HG02571 (cell line): Measurements from ENCODE around the gene PSMA2.

Experiments
- ATAC-seq: cut with Tn5 transposase; IDR thresholded peaks from one replicate; pipeline ENCODE4 v1.9.1; 2021; ENCODE audit warnings: mild to moderate bottlenecking, moderate library complexity; ENCODE audit not compliant: unreplicated experiment

PSMA2 gene

GRCh38 chr7:42931834-42932651 lies at the start of gene PSMA2, which contains the start of gene MRPL32:
Gene PSMA2, minus strand, starts transcription at chr7:42932174. Its CDS starts 16 bp downstream, at chr7:42932158.
Gene MRPL32, plus strand, starts transcription at chr7:42932376. Its CDS starts 11 bp downstream, at chr7:42932387.
- ATAC-seq = peak; percentile 100

- no peak for ATAC-seq
Observed at GRCh38 chr7:42981601-42982000, 49.6 kb upstream of the PSMA2 start.

GRCh38 chr7:42980514-42980913 lies 48.5 kb upstream of the PSMA2 start:
- no peak for ATAC-seq

- no peak for ATAC-seq
Observed at GRCh38 chr7:42980084-42980483, 48.1 kb upstream of the PSMA2 start.

GRCh38 chr7:42978496-42978895 lies 46.5 kb upstream of the PSMA2 start:
- ATAC-seq = no peak

GRCh38 chr7:42976371-42976770 lies 44.4 kb upstream of the PSMA2 start:
- ATAC-seq = no peak

- ATAC-seq = no peak
Observed at GRCh38 chr7:42972699-42973500, 40.9 kb upstream of the PSMA2 start.

GRCh38 chr7:42967391-42967790 lies 35.4 kb upstream of the PSMA2 start:
- ATAC-seq = no peak

- ATAC-seq = no peak
Observed at GRCh38 chr7:42964849-42965805, 33.2 kb upstream of the PSMA2 start.

- ATAC-seq = no peak
Observed at GRCh38 chr7:42964293-42964692, 32.3 kb upstream of the PSMA2 start.

- no peak for ATAC-seq
Observed at GRCh38 chr7:42961170-42961569, 29.2 kb upstream of the PSMA2 start.

- no peak for ATAC-seq
Observed at GRCh38 chr7:42960762-42961161, 28.8 kb upstream of the PSMA2 start.

- ATAC-seq = no peak
Observed at GRCh38 chr7:42959549-42959948, 27.6 kb upstream of the PSMA2 start.

- ATAC-seq = no peak
Observed at GRCh38 chr7:42956062-42956461, 24.1 kb upstream of the PSMA2 start.

- no peak for ATAC-seq
Observed at GRCh38 chr7:42953994-42954393, 22.0 kb upstream of the PSMA2 start.

- no peak for ATAC-seq
Observed at GRCh38 chr7:42952328-42952727, 20.4 kb upstream of the PSMA2 start.

GRCh38 chr7:42950417-42950816 lies 18.4 kb upstream of the PSMA2 start:
- no peak for ATAC-seq

- no peak for ATAC-seq
Observed at GRCh38 chr7:42947521-42947920, 15.5 kb upstream of the PSMA2 start.

- no peak for ATAC-seq
Observed at GRCh38 chr7:42946627-42946950, 14.6 kb upstream of the PSMA2 start.

GRCh38 chr7:42945821-42946626 lies 14.1 kb upstream of the PSMA2 start:
- peak; percentile 70 for ATAC-seq
